Ecto neural progenitor cell (in vitro differentiated cells): ENCODE data around the gene HLF.

Source experiments
- DNase-seq: peaks from one replicate; pipeline ENCODE4 v3.0.0-alpha.2; 2018; ENCODE audit warnings: low spot score

HLF gene

GRCh38 chr17:55274355-55275255, 9.8 kb downstream of the HLF start:
- DNase-seq = no peak

- no peak for DNase-seq
Measured at GRCh38 chr17:55275894-55276804, 11.4 kb downstream of the HLF start.

- DNase-seq = no peak
Measured at GRCh38 chr17:55278173-55278961, 13.6 kb downstream of the HLF start.

GRCh38 chr17:55279203-55279602, 14.4 kb downstream of the HLF start:
- DNase-seq = no peak

- DNase-seq = no peak
Measured at GRCh38 chr17:55279788-55280187, 15.0 kb downstream of the HLF start.

- DNase-seq = no peak
Measured at GRCh38 chr17:55280212-55280611, 15.5 kb downstream of the HLF start.

GRCh38 chr17:55281649-55282378, 17.1 kb downstream of the HLF start:
- DNase-seq = no peak

GRCh38 chr17:55282379-55282702, 17.6 kb downstream of the HLF start:
- no peak for DNase-seq

GRCh38 chr17:55282741-55283140, 18.0 kb downstream of the HLF start:
- no peak for DNase-seq

- no peak for DNase-seq
Measured at GRCh38 chr17:55283256-55283965, 18.7 kb downstream of the HLF start.

GRCh38 chr17:55284001-55284884, 19.5 kb downstream of the HLF start:
- DNase-seq = no peak

GRCh38 chr17:55284944-55285339, 20.2 kb downstream of the HLF start:
- no peak for DNase-seq

- DNase-seq = no peak
Measured at GRCh38 chr17:55285340-55286301, 20.9 kb downstream of the HLF start.

GRCh38 chr17:55286681-55287589, 22.2 kb downstream of the HLF start:
- DNase-seq = no peak

GRCh38 chr17:55288356-55289105, 23.8 kb downstream of the HLF start:
- no peak for DNase-seq

- DNase-seq = no peak
Measured at GRCh38 chr17:55289106-55289446, 24.3 kb downstream of the HLF start.

GRCh38 chr17:55289978-55290377, 25.2 kb downstream of the HLF start:
- no peak for DNase-seq
